NCI-H345 treated with DMSO at 0.1 percent for 48 hours (cell line): Measurements from ENCODE around the gene PLET1.

Source experiments
- DNase-seq: peaks from one replicate; lab custom pipeline; 2025; ENCODE audit not compliant: unreplicated experiment; lab: John Stamatoyannopoulos, UW

Gene PLET1

DNA sequence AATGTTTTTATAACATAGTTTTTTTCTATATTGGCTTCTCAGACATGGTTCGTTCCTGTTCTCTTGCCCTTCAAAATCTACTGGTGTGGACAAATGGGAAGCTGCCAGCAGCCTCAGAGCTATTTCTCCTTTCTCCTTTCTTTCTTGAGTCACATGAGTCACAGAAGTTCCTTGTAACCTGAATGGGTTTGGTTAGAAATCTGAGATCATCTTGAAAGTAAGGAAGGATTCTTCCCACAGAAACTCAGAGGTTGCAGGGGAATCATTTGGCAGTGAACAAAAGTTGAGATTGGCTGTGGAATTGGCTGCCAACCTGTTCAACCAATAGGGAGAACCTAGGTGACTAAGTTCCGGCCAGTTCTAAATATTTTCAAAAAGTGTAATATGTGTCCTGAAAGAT is 12.5 kb downstream of the PLET1 start:
- DNase-seq: no peak

DNA sequence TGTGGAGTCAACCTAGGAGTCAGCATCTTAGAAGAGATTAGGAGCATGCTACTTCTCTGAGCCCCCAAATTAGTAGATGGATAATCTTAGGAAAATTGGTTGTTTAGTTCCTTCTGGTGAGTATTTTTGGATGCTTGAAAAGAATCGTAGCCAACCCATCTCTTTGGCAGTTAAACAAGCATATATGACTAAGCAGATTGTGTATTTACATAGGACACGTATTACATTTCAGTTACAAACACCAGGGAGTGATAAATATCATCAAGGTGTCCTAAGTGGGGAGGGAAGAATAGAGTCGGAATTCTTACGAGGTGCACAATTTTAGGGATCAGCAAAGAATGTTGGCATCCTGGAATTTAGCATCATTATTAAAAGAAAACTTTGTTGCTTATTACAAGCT is 13.5 kb downstream of the PLET1 start:
- DNase-seq: no peak

GRCh38 chr11:112241486-112241885 is 19.2 kb downstream of the PLET1 start:
- no peak for DNase-seq

DNA sequence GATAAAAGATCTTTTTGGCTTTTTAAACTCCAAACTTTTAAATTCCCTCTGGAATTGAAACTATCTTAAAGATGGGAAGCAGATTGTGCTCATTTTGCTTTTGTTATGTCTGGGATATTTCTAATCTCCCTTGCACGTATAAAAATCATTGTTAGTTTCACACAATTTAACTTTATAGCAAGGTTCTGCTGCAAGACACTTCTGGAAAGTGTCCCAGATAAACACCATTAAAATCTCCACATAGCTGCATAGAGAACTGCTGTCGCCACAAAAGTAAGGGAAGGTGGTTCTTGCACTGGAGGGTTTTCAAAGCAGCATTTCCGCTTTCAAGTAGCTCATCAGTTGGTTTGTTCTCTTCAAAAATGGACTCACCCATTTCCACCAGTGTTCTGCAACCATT is 22.6 kb downstream of the PLET1 start:
- DNase-seq: no peak

DNA sequence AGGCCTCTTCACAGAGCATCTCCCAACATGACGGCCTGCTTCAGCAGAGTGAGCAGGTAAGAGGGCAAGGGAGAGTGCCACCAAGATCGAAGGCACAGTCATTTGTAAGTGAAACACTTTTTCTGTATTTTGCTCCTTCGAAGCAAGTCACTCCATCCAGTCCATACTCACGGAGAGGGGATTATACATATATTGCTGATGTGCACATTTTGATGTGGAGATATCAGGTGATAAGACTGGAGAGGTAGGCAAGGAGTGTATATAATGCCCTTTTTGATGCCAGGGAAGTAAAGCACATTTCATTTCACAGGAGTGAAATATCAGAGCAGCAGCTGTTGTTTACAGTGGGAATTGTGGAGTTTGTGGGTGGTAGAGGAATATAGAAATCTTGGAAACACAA is 23.2 kb downstream of the PLET1 start:
- DNase-seq: no peak

DNA sequence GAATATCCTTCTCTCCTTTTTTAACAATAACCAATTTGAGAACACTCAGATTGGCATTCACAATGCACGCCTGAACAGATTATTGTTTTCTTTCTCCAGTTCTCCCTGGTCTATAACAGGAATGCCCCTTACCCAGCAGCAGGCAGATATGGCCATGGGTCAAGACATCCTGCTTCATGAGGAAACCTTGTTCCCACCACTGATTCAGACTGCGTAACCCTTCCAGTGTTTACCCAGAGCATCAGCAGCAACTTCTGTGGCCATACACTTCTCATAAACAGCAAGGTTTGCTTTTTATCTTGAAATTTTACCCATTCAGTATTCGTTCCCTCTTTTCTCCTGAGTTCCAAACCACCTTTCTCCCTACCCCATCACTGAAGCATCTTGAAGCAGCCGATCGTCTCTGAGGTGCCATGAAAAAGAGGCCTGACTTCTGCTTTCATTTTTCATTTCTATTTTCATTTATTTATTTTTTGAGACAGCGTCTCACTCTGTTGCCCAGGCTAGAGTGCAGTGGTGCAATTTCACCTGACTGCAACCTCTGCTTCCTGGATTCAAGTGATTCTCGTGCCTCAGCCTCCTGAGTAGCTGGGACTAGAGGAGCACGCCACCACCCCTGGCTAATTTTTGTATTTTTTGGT is 24.8 kb downstream of the PLET1 start:
- DNase-seq: no peak

DNA sequence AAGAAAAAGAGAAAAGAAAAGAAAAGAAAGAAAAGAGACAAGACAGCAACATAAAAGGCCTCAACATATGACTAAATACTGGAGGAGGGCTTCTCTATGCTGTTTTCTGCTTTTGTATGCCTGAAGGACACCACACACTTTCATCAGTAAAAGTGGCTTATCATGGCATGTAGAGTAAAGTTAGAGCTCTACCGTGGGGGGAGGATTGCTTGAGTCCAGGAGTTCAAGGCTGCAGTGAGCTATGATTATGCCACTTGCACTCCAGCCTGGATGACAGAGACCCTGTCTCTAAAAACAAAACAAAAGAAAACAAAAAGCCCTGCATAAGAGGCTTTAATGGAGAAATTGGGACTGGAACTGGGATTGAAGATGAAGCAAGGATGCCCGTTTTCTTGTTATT is 28.7 kb downstream of the PLET1 start:
- no peak for DNase-seq

DNA sequence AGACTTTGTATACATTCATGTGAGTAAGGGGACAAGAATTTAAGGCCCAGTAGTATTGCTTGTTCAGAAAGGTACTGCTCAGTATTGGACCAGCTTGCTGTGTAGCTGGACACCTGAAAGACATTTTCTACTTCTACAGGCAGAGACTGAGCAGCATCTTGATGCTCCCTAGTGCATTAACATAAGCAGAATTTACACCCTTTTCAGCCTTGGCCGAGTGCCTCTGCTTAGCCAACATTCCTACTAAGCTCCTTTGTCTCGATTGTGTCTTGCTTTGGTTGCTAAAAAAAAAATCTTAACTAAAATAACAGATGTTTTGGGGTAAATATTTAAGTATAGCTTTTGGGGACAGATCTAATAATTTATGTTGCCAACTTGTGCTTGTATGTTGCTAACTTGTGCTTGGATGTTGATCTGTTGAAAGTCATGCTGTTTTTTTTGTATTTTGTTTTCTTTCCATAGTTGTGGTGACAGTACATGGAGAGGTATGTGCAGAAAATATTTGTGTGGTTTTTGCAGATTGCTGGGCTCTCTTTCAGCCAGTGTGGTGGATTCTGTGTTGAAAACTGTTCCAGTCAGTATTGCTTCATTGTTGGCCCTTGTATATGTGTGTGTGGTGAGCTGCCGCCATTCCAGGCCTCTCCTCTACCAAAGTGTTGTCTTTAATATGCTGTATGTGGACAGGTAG is 30.8 kb downstream of the PLET1 start:
- DNase-seq: no peak

GRCh38 chr11:112229159-112229558 is 31.5 kb downstream of the PLET1 start:
- no peak for DNase-seq

- no peak for DNase-seq
These were observed 32.0 kb downstream of the PLET1 start for GRCh38 chr11:112228706-112229105.

- DNase-seq: no peak
These were observed 33.2 kb downstream of the PLET1 start for GRCh38 chr11:112227471-112227870.

GRCh38 chr11:112226831-112227401 is 33.7 kb downstream of the PLET1 start:
- peak; percentile 38 for DNase-seq

DNA sequence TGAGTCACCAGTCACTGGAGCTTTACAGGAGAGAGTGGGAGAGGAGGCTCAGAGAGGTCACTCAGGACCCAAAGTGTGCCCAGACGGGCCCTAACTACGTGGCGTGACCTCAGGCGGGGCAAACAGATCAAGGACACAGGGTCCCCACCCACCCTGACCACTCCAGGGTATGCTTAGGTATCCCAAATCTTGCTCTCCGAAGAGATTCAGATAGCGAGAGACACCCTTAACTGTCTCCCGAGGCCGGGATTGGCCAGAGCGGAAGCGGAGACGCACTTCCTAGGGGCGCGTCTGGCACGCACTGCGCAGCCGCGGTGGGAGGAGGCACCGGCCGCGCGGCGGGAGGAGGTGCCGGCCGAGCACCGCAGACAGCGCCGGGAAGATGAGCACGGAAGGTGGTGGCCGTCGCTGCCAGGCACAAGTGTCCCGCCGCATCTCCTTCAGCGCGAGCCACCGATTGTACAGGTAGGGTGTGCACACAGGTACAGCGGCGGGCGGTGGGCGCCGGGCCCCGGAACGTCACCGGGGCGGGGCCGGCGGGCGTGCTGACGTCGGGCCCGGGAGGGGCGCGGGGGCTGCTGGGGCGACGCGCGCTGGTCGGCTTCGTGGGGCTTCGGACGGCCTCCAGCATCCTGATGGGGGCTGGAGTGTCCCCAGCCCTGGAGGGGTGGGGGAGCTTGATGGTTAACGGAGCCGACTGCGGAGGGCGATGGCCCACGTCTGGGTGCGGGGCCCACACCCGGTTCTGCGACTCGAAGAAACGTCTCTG is 34.4 kb downstream of the PLET1 start, which contains the start of gene PTS:
TSS of gene PTS (plus strand) at position 367 of the 769 bp plus-strand sequence. CDS start at position 383, 16 bp downstream.
- DNase-seq: peak; percentile 79

DNA sequence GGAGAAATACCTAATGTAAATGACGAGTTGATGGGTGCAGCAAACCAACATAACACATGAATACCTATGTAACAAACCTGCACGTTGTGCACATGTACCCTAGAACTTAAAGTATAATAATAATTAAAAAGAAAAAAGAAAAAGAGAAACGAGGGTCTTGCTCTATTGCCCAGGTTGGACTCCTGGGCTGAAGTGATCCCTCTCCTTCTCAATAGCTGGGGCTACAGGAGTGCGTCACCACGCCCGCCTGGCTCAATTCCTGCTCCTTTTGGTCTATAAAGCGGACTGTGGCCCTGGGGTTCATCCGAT is 35.0 kb downstream of the PLET1 start:
- DNase-seq: no peak

- DNase-seq: no peak
These were observed 36.7 kb downstream of the PLET1 start for GRCh38 chr11:112223754-112224532.

GRCh38 chr11:112223121-112223520 is 37.5 kb downstream of the PLET1 start:
- DNase-seq: no peak

GRCh38 chr11:112222303-112222702 is 38.4 kb downstream of the PLET1 start:
- DNase-seq: no peak

DNA sequence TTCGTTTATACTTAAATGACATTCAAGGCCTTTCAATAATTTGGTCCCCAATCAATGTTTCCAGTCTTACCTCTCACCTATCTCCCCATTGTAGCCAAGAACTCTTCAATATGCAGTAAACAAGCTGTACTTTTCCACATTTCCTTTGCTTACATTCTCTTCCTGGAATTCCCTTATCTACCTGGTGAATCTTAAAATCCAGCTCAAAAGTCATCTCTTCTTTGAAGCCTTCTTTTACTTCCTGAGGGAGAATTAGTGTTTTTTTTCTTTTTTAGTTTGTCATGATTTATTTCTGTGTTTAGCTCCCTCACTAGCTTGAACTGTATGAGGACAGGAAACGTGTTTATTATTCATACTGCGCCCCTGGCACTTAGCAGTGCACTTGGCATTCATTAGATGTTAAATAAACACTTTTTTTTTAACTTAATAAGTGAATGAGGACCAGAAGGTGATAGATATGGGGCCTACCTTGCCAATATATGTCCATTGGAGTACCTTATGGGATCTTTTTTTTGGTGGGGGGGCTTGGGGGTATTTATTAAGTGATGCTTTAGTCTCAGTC is 39.3 kb downstream of the PLET1 start:
- DNase-seq: no peak

DNA sequence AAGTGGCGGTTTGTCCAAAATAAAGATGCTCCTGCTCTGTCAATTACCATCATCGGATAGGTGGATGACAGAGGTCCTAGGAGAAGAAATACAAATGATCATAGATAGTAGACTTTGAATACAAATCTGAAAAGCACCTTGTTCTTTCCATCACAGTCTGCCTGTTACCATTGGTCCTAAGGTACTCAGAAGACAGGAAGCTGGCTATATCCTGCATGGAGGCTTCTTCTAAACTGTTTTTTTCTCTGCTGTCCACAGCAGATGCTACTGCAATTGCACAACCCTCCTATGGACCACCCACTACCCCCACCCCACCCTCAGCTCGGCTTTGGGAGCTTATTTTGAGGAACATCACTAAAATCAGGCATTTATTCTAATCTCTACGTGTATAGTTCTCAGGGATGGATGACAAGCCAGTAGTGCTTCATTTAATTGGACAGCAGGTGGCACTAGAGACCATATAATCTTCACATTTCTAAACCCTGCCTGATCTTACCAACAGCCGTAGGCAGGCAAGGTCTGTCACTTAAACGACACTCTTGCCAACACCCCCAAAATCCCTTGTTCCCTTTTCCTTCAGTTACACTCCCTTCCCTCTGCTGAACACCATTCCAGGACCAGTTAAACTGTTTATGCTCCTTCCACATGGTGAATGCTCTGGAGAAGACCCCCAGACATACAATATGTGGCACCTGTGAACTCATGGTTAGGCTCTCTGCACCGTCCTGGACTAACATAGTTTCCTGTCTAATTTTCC is 41.0 kb downstream of the PLET1 start:
- peak; percentile 76 for DNase-seq

- DNase-seq: no peak
These were observed 44.0 kb downstream of the PLET1 start for GRCh38 chr11:112216561-112217105.
